Tibial nerve (tissue), 4 donors: ENCODE measurements around the gene MTCL3.
"Not testable (repeated sequence)": the region's sequence is repeated elsewhere in the genome, so short reads cannot be mapped to it uniquely, and the experiment has no call there.

Experiments used
- DNase-seq, 2 donors: peaks; one replicate each; pipeline ENCODE4 v3.0.0-alpha.2; 2019; ENCODE audit warnings: low spot score in 2 of 2
- H3K27ac ChIP-seq, 4 donors: fragments of 200-600 bp; sonication (generic) in 3 of 4; one replicate each; pipeline ENCODE4 v1.5.1; 2017 to 2019; ENCODE audit warnings: mild to moderate bottlenecking in 1 of 4
- H3K27me3 ChIP-seq, 2 donors: fragments of 200-600 bp; sonication (generic) in 1 of 2; one replicate each; pipeline versions ENCODE4 v1.5.1 to v1.6.0; 2017 to 2019
- H3K36me3 ChIP-seq, 3 donors: fragments of 200-600 bp; sonication (generic); one replicate each; pipeline ENCODE4 v1.5.1; 2018 to 2019
- H3K4me1 ChIP-seq, 4 donors: fragments of 200-600 bp; sonication (generic) in 3 of 4; one replicate each; pipeline ENCODE4 v1.5.1; 2017 to 2019
- H3K4me3 ChIP-seq, 4 donors: fragments of 200-600 bp; sonication (generic) in 3 of 4; one replicate each; pipeline ENCODE4 v1.5.1; 2017 to 2019; ENCODE audit warnings: mild to moderate bottlenecking in 1 of 4, moderate library complexity in 1 of 4
- H3K9me3 ChIP-seq, 4 donors: fragments of 200-600 bp; sonication (generic) in 3 of 4; one replicate each; pipeline ENCODE4 v1.5.1; 2017 to 2019
- CTCF ChIP-seq, 5 experiments: fragments of 200-600 bp in 3 of 5; fragments of 450-650 bp in 2 of 5; sonication (generic) in 3 of 5; IDR thresholded peaks; one replicate each; pipeline ENCODE4 v1.5.1; 2016 to 2019; ENCODE audit warnings: antibody characterized with exemption in 5 of 5, mild to moderate bottlenecking in 3 of 5, moderate library complexity in 2 of 5
- EP300 ChIP-seq, 2 donors: sonication (generic); formaldehyde crosslinking; IDR thresholded peaks; one replicate each; pipeline ENCODE4 v1.6.1; 2017; ENCODE audit warnings: antibody characterized with exemption in 2 of 2, mild to moderate bottlenecking in 1 of 2
- POLR2A ChIP-seq, 2 donors: fragments of 450-650 bp; IDR thresholded peaks; one replicate each; pipeline ENCODE4 v1.6.1; 2017; ENCODE audit warnings: antibody characterized with exemption in 2 of 2, mild to moderate bottlenecking in 2 of 2, moderate library complexity in 2 of 2
- WGBS, 2 donors: methylation state at CpG; one replicate each; pipeline ENCODE4 v1.1.5; 2018; 5-methylcytosine and 5-hydroxymethylcytosine counted together

Gene MTCL3

GRCh38 chr6:127441881-127442280 is 77.3 kb downstream of the MTCL3 start:
- Histone ChIP-seq H3K4me3 (no peak overlapping the region), H3K9me3 (no peaks in the 10 kb centered on the region), H3K4me1 (no peaks in the 10 kb centered on the region), H3K36me3 (peaks cover 0 to 14% (median 0%) of the 10 kb centered on the region in 3 donors), H3K27me3 (no peaks in the 10 kb centered on the region), H3K27ac (no peak overlapping the region)
- WGBS, 2 donors, result 67 to 79% methylated on average over 1 of the region's 1 CpG
- TF ChIP-seq CTCF (IDR thresholded peaks at IDR 0.05) (no peak), EP300 (IDR thresholded peaks at IDR 0.05) (no peak), POLR2A (IDR thresholded peaks at IDR 0.05) (no peak)
- no peak for DNase-seq

- WGBS, 2 donors, result 14 to 35% methylated on average over 2 of the region's 2 CpGs
- DNase-seq, result no peak
- no peak for TF ChIP-seq EP300 (IDR thresholded peaks at IDR 0.05)
- TF ChIP-seq CTCF (IDR thresholded peaks at IDR 0.05), result no peak
- no peak for TF ChIP-seq POLR2A (IDR thresholded peaks at IDR 0.05)
These were observed 79.4 kb downstream of the MTCL3 start for GRCh38 chr6:127439718-127440117.

GRCh38 chr6:127436578-127437110 is 82.5 kb downstream of the MTCL3 start:
- H3K4me3 ChIP-seq, result no peak overlapping the region

More at GRCh38 chr6:127439718-127440117, 79.4 kb downstream of the MTCL3 start:
- H3K27ac ChIP-seq, result no peak overlapping the region
- H3K4me1 ChIP-seq, result no peaks in the 10 kb centered on the region
- H3K4me3 ChIP-seq, result no peak overlapping the region
- no peaks in the 10 kb centered on the region for H3K27me3 ChIP-seq
- H3K36me3 ChIP-seq, result peaks cover 0 to 7% (median 0%) of the 10 kb centered on the region in 3 donors
- no peaks in the 10 kb centered on the region for H3K9me3 ChIP-seq

GRCh38 chr6:127435626-127436220 is 83.4 kb downstream of the MTCL3 start:
- 67 to 70% methylated on average over 7 of the region's 7 CpGs for WGBS, 2 donors
- TF ChIP-seq POLR2A (IDR thresholded peaks at IDR 0.05) (no peak), EP300 (IDR thresholded peaks at IDR 0.05) (no peak), CTCF (IDR thresholded peaks at IDR 0.05) (no peak)
- H3K4me1 ChIP-seq, result no peaks in the 10 kb centered on the region
- no peaks in the 10 kb centered on the region for H3K27me3 ChIP-seq
- H3K27ac ChIP-seq, result no peak overlapping the region
- DNase-seq, result no peak
- H3K9me3 ChIP-seq, result no peaks in the 10 kb centered on the region
- H3K4me3 ChIP-seq, result no peak overlapping the region
- no peaks in the 10 kb centered on the region for H3K36me3 ChIP-seq

More at GRCh38 chr6:127436578-127437110, 82.5 kb downstream of the MTCL3 start:
- H3K27me3 ChIP-seq, result no peaks in the 10 kb centered on the region
- no peak overlapping the region for H3K27ac ChIP-seq
- H3K9me3 ChIP-seq, result no peaks in the 10 kb centered on the region
- no peak for DNase-seq
- 69 to 93% methylated on average over 3 of the region's 3 CpGs for WGBS, 2 donors
- no peak for TF ChIP-seq POLR2A (IDR thresholded peaks at IDR 0.05)
- no peak for TF ChIP-seq CTCF (IDR thresholded peaks at IDR 0.05)
- no peak for TF ChIP-seq EP300 (IDR thresholded peaks at IDR 0.05)
- H3K36me3 ChIP-seq, result no peaks in the 10 kb centered on the region
- H3K4me1 ChIP-seq, result no peaks in the 10 kb centered on the region

- Histone ChIP-seq H3K9me3 (no peaks in the 10 kb centered on the region), H3K4me1 (no peaks in the 10 kb centered on the region), H3K27me3 (no peaks in the 10 kb centered on the region), H3K4me3 (no peak overlapping the region), H3K27ac (no peak overlapping the region), H3K36me3 (no peaks in the 10 kb centered on the region)
- no peak for DNase-seq
- TF ChIP-seq POLR2A (IDR thresholded peaks at IDR 0.05) (no peak), EP300 (IDR thresholded peaks at IDR 0.05) (no peak), CTCF (IDR thresholded peaks at IDR 0.05) (no peak)
These were observed 84.5 kb downstream of the MTCL3 start for GRCh38 chr6:127434651-127435050.

- not testable (repeated sequence) for DNase-seq, H3K27me3 ChIP-seq, H3K27ac ChIP-seq, H3K4me3 ChIP-seq, H3K9me3 ChIP-seq, H3K4me1 ChIP-seq, H3K36me3 ChIP-seq
- WGBS, 2 donors, result 85 to 92% methylated on average over 9 of the region's 9 CpGs
These were observed 90.6 kb downstream of the MTCL3 start for GRCh38 chr6:127428562-127428961.
